ENCODE data around the gene FAM204A. TPM values are rescaled to one million over a fixed set of nuclear protein-coding genes. Genes with fewer than 3 reads are reported as not detected.

FAM204A gene
- polyA plus RNA-seq, 3 donors: 24.6 to 191 (median 139) TPM

- Mint-ChIP-seq H3K4me1 (no peaks in the 10 kb centered on the region), H3K4me3 (no peak overlapping the region)
- no peak for TF ChIP-seq CTCF (IDR thresholded peaks at IDR 0.05)
These were observed 36.4 kb downstream of the FAM204A start for GRCh38 chr10:118305730-118306129.

GRCh38 chr10:118304521-118304920 lies 37.6 kb downstream of the FAM204A start:
- H3K27me3 ChIP-seq (ENCODE audit: control insufficient read depth in 2 of 2, insufficient read depth in 2 of 2, low read length in 2 of 2): no peaks in the 10 kb centered on the region
- no peaks in the 10 kb centered on the region for H4K20me1 ChIP-seq (ENCODE audit: insufficient read depth, low read length)
- no peak overlapping the region for H3K9ac ChIP-seq (ENCODE audit: insufficient read depth, low read length, poor library complexity, severe bottlenecking)
- over 99% methylated on average over 5 of the region's 6 CpGs for WGBS (ENCODE audit: insufficient coverage)
- peaks cover 48 to 66% of the 10 kb centered on the region in 2 donors for H3K36me3 ChIP-seq (replicated peaks in 1 of 2; ENCODE audit: control insufficient read depth in 1 of 2, insufficient read depth in 2 of 2, low read length in 2 of 2)
- no peak for TF ChIP-seq CTCF (IDR thresholded peaks at IDR 0.05)
- H3K79me2 ChIP-seq (ENCODE audit: insufficient read depth, low read length): no peaks in the 10 kb centered on the region
- intact Hi-C loops (cut with micrococcal nuclease): no loop called here
- Mint-ChIP-seq H3K27ac (no peak overlapping the region), H3K27me3 (ENCODE audit: low read depth in 3 of 3) (no peaks in the 10 kb centered on the region), H3K36me3 (peaks cover 48 to 50% of the 10 kb centered on the region in 2 donors), H3K9me3 (no peaks in the 10 kb centered on the region), H3K4me3 (no peak overlapping the region), H3K4me1 (no peaks in the 10 kb centered on the region)
- no peaks in the 10 kb centered on the region for H3K4me1 ChIP-seq (ENCODE audit: control insufficient read depth in 1 of 2, insufficient read depth in 2 of 2, low read length in 2 of 2)
- H3K4me2 ChIP-seq (replicated peaks; ENCODE audit: extremely low read depth, low read length, poor library complexity, severe bottlenecking): no peak overlapping the region
- H3K9me3 ChIP-seq (replicated peaks in 1 of 2; ENCODE audit: control insufficient read depth in 1 of 2, insufficient read depth in 1 of 2, low read length in 2 of 2): no peaks in the 10 kb centered on the region
- DNase-seq: no peak
- no peak overlapping the region for H3K27ac ChIP-seq (ENCODE audit: low read depth in 1 of 2, low read length in 2 of 2)
- H2AFZ ChIP-seq (ENCODE audit: insufficient read depth, low read depth, low read length, poor library complexity, severe bottlenecking): no peak overlapping the region
- no peak overlapping the region for H3K4me3 ChIP-seq (replicated peaks in 1 of 3; ENCODE audit: low read depth in 2 of 3, low read length in 3 of 3)

More at GRCh38 chr10:118305730-118306129, 36.4 kb downstream of the FAM204A start:
- H2AFZ ChIP-seq (ENCODE audit: insufficient read depth, low read depth, low read length, poor library complexity, severe bottlenecking): no peak overlapping the region
- H3K79me2 ChIP-seq (ENCODE audit: insufficient read depth, low read length): no peaks in the 10 kb centered on the region
- H3K4me3 ChIP-seq (replicated peaks in 1 of 3; ENCODE audit: low read depth in 2 of 3, low read length in 3 of 3): no peak overlapping the region
- no peaks in the 10 kb centered on the region for H3K27me3 ChIP-seq (ENCODE audit: control insufficient read depth in 2 of 2, insufficient read depth in 2 of 2, low read length in 2 of 2)
- no peak overlapping the region for H3K4me2 ChIP-seq (replicated peaks; ENCODE audit: extremely low read depth, low read length, poor library complexity, severe bottlenecking)
- Mint-ChIP-seq H3K27ac (no peak overlapping the region), H3K9me3 (no peaks in the 10 kb centered on the region), H3K36me3 (peaks cover 59 to 63% of the 10 kb centered on the region in 2 donors), H3K27me3 (ENCODE audit: low read depth in 3 of 3) (no peaks in the 10 kb centered on the region)
- intact Hi-C loops (cut with micrococcal nuclease): no loop called here
- H3K9ac ChIP-seq (ENCODE audit: insufficient read depth, low read length, poor library complexity, severe bottlenecking): no peak overlapping the region
- peaks cover 59 to 78% of the 10 kb centered on the region in 2 donors for H3K36me3 ChIP-seq (replicated peaks in 1 of 2; ENCODE audit: control insufficient read depth in 1 of 2, insufficient read depth in 2 of 2, low read length in 2 of 2)
- H4K20me1 ChIP-seq (ENCODE audit: insufficient read depth, low read length): no peaks in the 10 kb centered on the region
- no peak overlapping the region for H3K27ac ChIP-seq (ENCODE audit: low read depth in 1 of 2, low read length in 2 of 2)
- H3K4me1 ChIP-seq (ENCODE audit: control insufficient read depth in 1 of 2, insufficient read depth in 2 of 2, low read length in 2 of 2): no peaks in the 10 kb centered on the region
- WGBS (ENCODE audit: insufficient coverage): no CpG with 5 or more reads among the region's 1 CpG
- H3K9me3 ChIP-seq (replicated peaks in 1 of 2; ENCODE audit: control insufficient read depth in 1 of 2, insufficient read depth in 1 of 2, low read length in 2 of 2): no peaks in the 10 kb centered on the region
- DNase-seq: no peak

All from CD14-positive monocyte (primary cell).